ENCODE data around the gene TPSG1. TPM values are rescaled to one million over a fixed set of nuclear protein-coding genes. Genes with fewer than 3 reads are reported as not detected.
"Not testable (repeated sequence)": the region's sequence is repeated elsewhere in the genome, so short reads cannot be mapped to it uniquely, and the experiment has no call there.

TPSG1 gene
- polyA plus RNA-seq, 3 donors, result 0.10 to 0.45 (median 0.15) TPM

- not testable (repeated sequence) for H3K27ac ChIP-seq (ENCODE audit: low read depth, low read length)
- WGBS, 3 donors, result 40 to 56% (median 49%) methylated on average over 4 to 6 of the region's 12 CpGs
Measured at GRCh38 chr16:1240436-1240835, 15.4 kb upstream of the TPSG1 start, which contains the start of gene TPSAB1. Gene TPSAB1, plus strand, starts transcription at chr16:1240705. Its CDS starts 234 bp downstream, at chr16:1240939.

GRCh38 chr16:1239575-1239974 is 14.5 kb upstream of the TPSG1 start:
- 80 to 89% (median 80%) methylated on average over 6 to 9 of the region's 9 CpGs for WGBS, 3 donors
- H3K27ac ChIP-seq (ENCODE audit: low read depth, low read length), result not testable (repeated sequence)

- WGBS, 3 donors, result 67 to 73% (median 72%) methylated on average over 10 to 19 of the region's 23 CpGs
- H3K27ac ChIP-seq (ENCODE audit: low read depth, low read length), result not testable (repeated sequence)
Measured at GRCh38 chr16:1238909-1239308, 13.8 kb upstream of the TPSG1 start.

- H3K27ac ChIP-seq (ENCODE audit: low read depth, low read length), result no peak overlapping the region
- WGBS, 3 donors, result 73 to 81% (median 77%) methylated on average over 9 of the region's 9 CpGs
Measured at GRCh38 chr16:1237990-1238389, 12.9 kb upstream of the TPSG1 start.

- WGBS, 3 donors, result no CpG with 5 or more reads among the region's 29 CpGs
- H3K27ac ChIP-seq (ENCODE audit: low read depth, low read length), result not testable (repeated sequence)
Measured at GRCh38 chr16:1236659-1237058, 11.6 kb upstream of the TPSG1 start.

- no CpG with 5 or more reads among the region's 47 CpGs for WGBS, 3 donors
- H3K27ac ChIP-seq (ENCODE audit: low read depth, low read length), result not testable (repeated sequence)
Measured at GRCh38 chr16:1232049-1232748, 7.1 kb upstream of the TPSG1 start.

- not testable (repeated sequence) for H3K27ac ChIP-seq (ENCODE audit: low read depth, low read length)
- 83 to 89% (median 85%) methylated on average over 6 to 7 of the region's 7 CpGs for WGBS, 3 donors
Measured at GRCh38 chr16:1231301-1231700, 6.2 kb upstream of the TPSG1 start.

GRCh38 chr16:1230471-1231212 is 5.6 kb upstream of the TPSG1 start:
- 74 to 82% (median 79%) methylated on average over 13 to 17 of the region's 17 CpGs for WGBS, 3 donors

GRCh38 chr16:1230084-1230470 is 5.0 kb upstream of the TPSG1 start, which contains the start of gene TPSB2:
Gene TPSB2, minus strand, starts transcription at chr16:1230184. Its CDS starts 233 bp downstream, at chr16:1229951.
- H3K27ac ChIP-seq (ENCODE audit: low read depth, low read length), result not testable (repeated sequence)
- WGBS, 3 donors, result 61 to 82% methylated on average over 3 to 5 of the region's 11 CpGs; no CpG with 5 or more reads in 1 of the 3 donors

More at GRCh38 chr16:1230471-1231212, 5.6 kb upstream of the TPSG1 start:
- H3K27ac ChIP-seq (ENCODE audit: low read depth, low read length), result not testable (repeated sequence)

GRCh38 chr16:1229476-1229875 is 4.4 kb upstream of the TPSG1 start:
- 84 to 100% (median 87%) methylated on average over 5 to 11 of the region's 13 CpGs for WGBS, 3 donors
- not testable (repeated sequence) for H3K27ac ChIP-seq (ENCODE audit: low read depth, low read length)

GRCh38 chr16:1228227-1228626 is 3.2 kb upstream of the TPSG1 start:
- H3K27ac ChIP-seq (ENCODE audit: low read depth, low read length), result not testable (repeated sequence)
- 65 to 75% (median 69%) methylated on average over 4 to 7 of the region's 7 CpGs for WGBS, 3 donors

GRCh38 chr16:1226692-1227091 is 1.6 kb upstream of the TPSG1 start:
- WGBS, 3 donors, result 30 to 51% (median 45%) methylated on average over 4 to 14 of the region's 14 CpGs
- H3K27ac ChIP-seq (ENCODE audit: low read depth, low read length), result not testable (repeated sequence)

- 45 to 69% (median 53%) methylated on average over 24 of the region's 24 CpGs for WGBS, 3 donors
- not testable (repeated sequence) for H3K27ac ChIP-seq (ENCODE audit: low read depth, low read length)
Measured at GRCh38 chr16:1225728-1226311, 752 bp upstream of the TPSG1 start.

- WGBS, 3 donors, result 66 to 85% (median 77%) methylated on average over 5 to 9 of the region's 9 CpGs
- H3K27ac ChIP-seq (ENCODE audit: low read depth, low read length), result no peak overlapping the region
Measured at GRCh38 chr16:1224558-1224957, 510 bp downstream of the TPSG1 start.

GRCh38 chr16:1223355-1224214 is 1.5 kb downstream of the TPSG1 start:
- 83 to 85% (median 84%) methylated on average over 38 of the region's 38 CpGs for WGBS, 3 donors
- H3K27ac ChIP-seq (ENCODE audit: low read depth, low read length), result no peak overlapping the region

GRCh38 chr16:1222553-1223354 is 2.3 kb downstream of the TPSG1 start:
- H3K27ac ChIP-seq (ENCODE audit: low read depth, low read length), result no peak overlapping the region
- WGBS, 3 donors, result 67 to 73% (median 71%) methylated on average over 20 to 25 of the region's 25 CpGs

Measured in adipose tissue (tissue), 3 donors.